Suprapubic skin (tissue), 4 donors: ENCODE results near the gene HJURP.

Experiments used
- POLR2A ChIP-seq, 2 donors: fragments of 450-650 bp; IDR thresholded peaks; one replicate each; pipeline ENCODE4 v1.6.1; 2017; ENCODE audit warnings: antibody characterized with exemption in 2 of 2, mild to moderate bottlenecking in 2 of 2, moderate library complexity in 2 of 2
- POLR2AphosphoS5 ChIP-seq, 3 donors: sonication (generic); formaldehyde crosslinking; IDR thresholded peaks; one replicate each; pipeline ENCODE4 v1.6.1; 2017; ENCODE audit warnings: antibody characterized with exemption in 3 of 3
- TF ChIP-seq, protein P1 (sequence below), 2 donors: fragments of 200-600 bp in 1 of 2; fragments of 450-650 bp in 1 of 2; sonication (generic) in 1 of 2; IDR thresholded peaks; one replicate each; pipeline ENCODE4 v1.5.1; 2016 to 2019; ENCODE audit warnings: antibody characterized with exemption in 2 of 2, mild to moderate bottlenecking in 1 of 2, moderate library complexity in 1 of 2

DNA sequence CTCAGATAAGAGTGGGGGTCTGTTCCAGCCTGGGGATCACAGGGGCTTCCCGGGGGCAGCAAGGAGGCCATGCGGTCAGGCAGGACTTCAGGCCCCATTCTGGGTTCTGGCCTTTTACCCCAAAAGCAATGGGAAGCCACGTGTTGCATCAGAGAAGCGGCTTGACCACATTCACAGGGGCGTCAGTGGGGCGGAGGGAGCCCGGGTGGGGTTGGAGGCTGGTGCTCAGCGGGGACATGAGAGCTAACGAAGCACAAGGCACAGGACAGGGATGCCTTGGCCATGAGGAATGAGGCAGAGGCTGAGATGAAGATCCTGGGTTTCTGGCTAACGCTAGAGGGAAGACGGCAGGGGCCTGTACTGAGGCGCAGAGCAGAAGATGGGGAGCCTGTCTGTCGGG is 6.1 kb downstream of the HJURP start:
- TF ChIP-seq POLR2AphosphoS5 (IDR thresholded peaks at IDR 0.05): no peak
- TF ChIP-seq, protein P1, sequence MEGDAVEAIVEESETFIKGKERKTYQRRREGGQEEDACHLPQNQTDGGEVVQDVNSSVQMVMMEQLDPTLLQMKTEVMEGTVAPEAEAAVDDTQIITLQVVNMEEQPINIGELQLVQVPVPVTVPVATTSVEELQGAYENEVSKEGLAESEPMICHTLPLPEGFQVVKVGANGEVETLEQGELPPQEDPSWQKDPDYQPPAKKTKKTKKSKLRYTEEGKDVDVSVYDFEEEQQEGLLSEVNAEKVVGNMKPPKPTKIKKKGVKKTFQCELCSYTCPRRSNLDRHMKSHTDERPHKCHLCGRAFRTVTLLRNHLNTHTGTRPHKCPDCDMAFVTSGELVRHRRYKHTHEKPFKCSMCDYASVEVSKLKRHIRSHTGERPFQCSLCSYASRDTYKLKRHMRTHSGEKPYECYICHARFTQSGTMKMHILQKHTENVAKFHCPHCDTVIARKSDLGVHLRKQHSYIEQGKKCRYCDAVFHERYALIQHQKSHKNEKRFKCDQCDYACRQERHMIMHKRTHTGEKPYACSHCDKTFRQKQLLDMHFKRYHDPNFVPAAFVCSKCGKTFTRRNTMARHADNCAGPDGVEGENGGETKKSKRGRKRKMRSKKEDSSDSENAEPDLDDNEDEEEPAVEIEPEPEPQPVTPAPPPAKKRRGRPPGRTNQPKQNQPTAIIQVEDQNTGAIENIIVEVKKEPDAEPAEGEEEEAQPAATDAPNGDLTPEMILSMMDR (IDR thresholded peaks at IDR 0.05): no peak
- TF ChIP-seq POLR2A (IDR thresholded peaks at IDR 0.05): no peak
